Naive thymus-derived CD4-positive, alpha-beta T cell (primary cell): Measurements from ENCODE around the gene FAM174C. TPM values are rescaled to one million over a fixed set of nuclear protein-coding genes. Genes with fewer than 3 reads are reported as not detected.

ENCODE experiments used
- ATAC-seq: fragments of 150-1000 bp; cut with Tn5 transposase; 2 replicates; pipeline ENCODE4 v1.10.0; 2021; ENCODE audit warnings: mild to moderate bottlenecking, moderate library complexity
- CTCF ChIA-PET: fragments of 350-600 bp; sonication (Branson Sonifier 250); formaldehyde crosslinking; loops from one replicate; lab custom pipeline; 2021; ENCODE audit warnings: antibody characterized with exemption; lab: Charles Lee
- POLR2A ChIA-PET: fragments of 350-600 bp; sonication (Branson Sonifier 250); formaldehyde crosslinking; loops from one replicate; lab custom pipeline; 2021; ENCODE audit warnings: antibody characterized with exemption, inconsistent platforms; lab: Charles Lee
- DNase-seq, 9 donors: peaks; one replicate each; pipeline versions ENCODE4 v3.0.0 to v3.0.0-alpha.2; 2020 to 2022; ENCODE audit warnings: mixed read lengths in 1 of 9
- H3K27ac ChIP-seq: one replicate; pipeline ENCODE4 v1.7.0; 2013; ENCODE audit warnings: mild to moderate bottlenecking, low read depth, low read length, moderate library complexity
- H3K27me3 ChIP-seq, 2 donors: one replicate each; pipeline ENCODE4 v1.7.0; 2013; ENCODE audit warnings: low read length in 2 of 2, mild to moderate bottlenecking in 2 of 2, moderate library complexity in 2 of 2; ENCODE audit not compliant: control insufficient read depth in 2 of 2, insufficient read depth in 2 of 2
- H3K36me3 ChIP-seq, 3 experiments: 1 replicate in 2 of 3; 2 replicates in 1 of 3; pipeline ENCODE4 v1.7.0; 2013; ENCODE audit warnings: low read length in 3 of 3, mild to moderate bottlenecking in 3 of 3, moderate library complexity in 1 of 3; ENCODE audit not compliant: insufficient read depth in 3 of 3, control insufficient read depth in 2 of 3
- H3K4me1 ChIP-seq, 2 donors: one replicate each; pipeline ENCODE4 v1.7.0; 2013; ENCODE audit warnings: low read length in 2 of 2, mild to moderate bottlenecking in 2 of 2, moderate library complexity in 1 of 2; ENCODE audit not compliant: control insufficient read depth in 2 of 2, insufficient read depth in 2 of 2
- H3K4me3 ChIP-seq: 2 replicates; pipeline ENCODE4 v1.7.0; 2013; ENCODE audit warnings: mild to moderate bottlenecking, low read length
- H3K9me3 ChIP-seq, 3 experiments: 1 replicate in 2 of 3; 2 replicates in 1 of 3; pipeline ENCODE4 v1.7.0; 2013; ENCODE audit warnings: low read length in 3 of 3; ENCODE audit not compliant: control insufficient read depth in 2 of 3
- H3K27ac Mint-ChIP-seq, 9 donors: one replicate each; pipeline ENCODE4 v1.8.0; 2020 to 2022; ENCODE audit warnings: mixed read lengths in 9 of 9, mild to moderate bottlenecking in 8 of 9, moderate library complexity in 5 of 9, inconsistent platforms in 2 of 9
- H3K27me3 Mint-ChIP-seq, 5 donors: one replicate each; pipeline ENCODE4 v1.8.0; 2021 to 2022; ENCODE audit warnings: mixed read lengths in 5 of 5, mild to moderate bottlenecking in 1 of 5
- H3K36me3 Mint-ChIP-seq, 5 donors: one replicate each; pipeline ENCODE4 v1.8.0; 2020 to 2022; ENCODE audit warnings: mixed read lengths in 5 of 5, mild to moderate bottlenecking in 3 of 5, inconsistent platforms in 1 of 5
- H3K4me1 Mint-ChIP-seq, 7 donors: one replicate each; pipeline ENCODE4 v1.8.0; 2020 to 2022; ENCODE audit warnings: mixed read lengths in 7 of 7, mild to moderate bottlenecking in 3 of 7, inconsistent platforms in 1 of 7
- H3K4me3 Mint-ChIP-seq, 10 donors: one replicate each; pipeline ENCODE4 v1.8.0; 2020 to 2022; ENCODE audit warnings: mild to moderate bottlenecking in 10 of 10, mixed read lengths in 10 of 10, moderate library complexity in 6 of 10, inconsistent platforms in 2 of 10
- H3K9me3 Mint-ChIP-seq, 11 donors: one replicate each; pipeline ENCODE4 v1.8.0; 2020 to 2022; ENCODE audit warnings: mixed read lengths in 11 of 11, mild to moderate bottlenecking in 4 of 11, inconsistent platforms in 1 of 11, moderate library complexity in 1 of 11
- intact Hi-C, 2 donors: fragments of 100-400 bp; cut with micrococcal nuclease; formaldehyde crosslinking; loops; one replicate each; pipeline ENCODE4 v1.15.1; 2023
- polyA plus RNA-seq, 2 donors: library from polyadenylated mRNA; unstranded; fragments of 300-500 nt; fragmentation: Illumina TruSeq; gene quantifications; one replicate each; pipeline ENCODE4 v1.2.3, GENCODE V29; 2021
- total RNA-seq, 6 experiments: library from RNA in 5 of 6; stranded (reverse) in 5 of 6; gene quantifications; 1 replicate in 5 of 6; 2 replicates in 1 of 6; pipeline ENCODE4 v1.2.3 and lab custom pipeline; 2021 to 2026

FAM174C gene
- total and polyA plus RNA-seq, 7 experiments from 2014 or later, result 31.7 to 78.8 (median 50.0) TPM

- H3K27ac ChIP-seq, result no peak overlapping the region
- H3K27ac Mint-ChIP-seq, result no peak overlapping the region
- DNase-seq (no peak), ATAC-seq (no peak)
- H3K36me3 ChIP-seq, result no peaks in the 10 kb centered on the region
- CTCF ChIA-PET, result no interaction called here
- no peaks in the 10 kb centered on the region for H3K27me3 Mint-ChIP-seq
- H3K4me1 ChIP-seq, result no peaks in the 10 kb centered on the region
- no peaks in the 10 kb centered on the region for H3K9me3 ChIP-seq
- H3K4me1 Mint-ChIP-seq, result peaks cover 0 to 2% (median 0%) of the 10 kb centered on the region in 7 donors
- H3K36me3 Mint-ChIP-seq, result no peaks in the 10 kb centered on the region
- POLR2A ChIA-PET, result no interaction called here
- H3K4me3 Mint-ChIP-seq, result no peak overlapping the region
- no peaks in the 10 kb centered on the region for H3K9me3 Mint-ChIP-seq
- no peaks in the 10 kb centered on the region for H3K27me3 ChIP-seq
- intact Hi-C loops, result no loop called here
- no peak overlapping the region for H3K4me3 ChIP-seq
Observed at GRCh38 chr19:1308718-1309117, 33.4 kb downstream of the FAM174C start.

DNA sequence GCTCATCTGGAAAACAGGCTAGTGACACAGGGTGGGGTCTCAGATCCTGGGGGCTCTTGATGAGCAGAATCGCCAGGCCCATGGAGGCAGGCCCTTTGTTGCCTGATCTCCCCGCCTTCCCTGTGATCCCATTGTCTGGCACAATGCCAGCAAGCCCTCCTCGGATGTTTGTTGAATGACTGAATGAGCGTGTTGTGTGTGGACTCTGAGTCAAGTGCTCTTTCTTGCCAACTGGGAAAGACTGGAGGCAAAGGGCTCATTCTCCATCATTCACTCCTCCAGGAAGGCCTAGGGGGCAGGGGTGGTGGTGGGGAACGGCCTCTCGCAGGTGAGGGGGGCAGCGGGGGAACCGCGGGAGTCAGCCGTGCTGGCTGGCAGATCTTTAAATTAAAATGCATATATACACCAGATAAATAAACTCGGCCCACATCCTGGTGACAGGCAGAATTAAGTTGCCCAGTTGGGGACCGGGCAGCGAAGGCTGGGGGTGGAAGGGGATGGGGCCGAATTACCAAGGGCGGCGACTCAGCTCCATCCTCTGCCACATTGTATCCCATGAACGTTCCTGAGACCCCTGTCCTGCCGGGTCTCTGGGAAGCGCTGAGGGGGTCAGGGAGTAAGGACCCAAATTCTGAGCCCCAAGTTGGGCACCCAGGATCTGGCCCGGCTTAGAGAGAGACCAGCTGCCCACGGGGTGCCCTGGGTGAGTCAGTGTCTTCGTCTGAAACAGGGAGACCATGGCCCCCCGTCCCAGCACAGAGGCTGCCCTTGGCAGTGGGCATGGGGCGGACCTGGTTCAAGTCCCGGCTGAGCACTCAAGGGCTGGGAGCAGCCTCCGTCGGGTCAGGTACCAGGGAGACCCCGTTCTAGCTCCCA, 34.9 kb downstream of the FAM174C start:
- H3K27ac Mint-ChIP-seq, result no peak overlapping the region
- ATAC-seq (no peak), DNase-seq (no peak)
- ChIA-PET POLR2A (no interaction called here), CTCF (no interaction called here)
- Histone ChIP-seq H3K4me1 (no peaks in the 10 kb centered on the region), H3K27me3 (peaks cover 0 to 3% of the 10 kb centered on the region in 2 donors), H3K27ac (no peak overlapping the region), H3K9me3 (no peaks in the 10 kb centered on the region), H3K4me3 (no peak overlapping the region), H3K36me3 (no peaks in the 10 kb centered on the region)
- H3K9me3 Mint-ChIP-seq, result no peaks in the 10 kb centered on the region
- intact Hi-C loops, result no loop called here
- H3K4me1 Mint-ChIP-seq, result peaks cover 0 to 2% (median 0%) of the 10 kb centered on the region in 7 donors
- H3K27me3 Mint-ChIP-seq, result peaks cover 0 to 3% (median 0%) of the 10 kb centered on the region in 5 donors
- H3K36me3 Mint-ChIP-seq, result no peaks in the 10 kb centered on the region
- H3K4me3 Mint-ChIP-seq, result no peak overlapping the region

GRCh38 chr19:1310853-1311180, 35.5 kb downstream of the FAM174C start:
- H3K36me3 Mint-ChIP-seq, result no peaks in the 10 kb centered on the region
- DNase-seq (no peak), ATAC-seq (no peak)
- peaks cover 0 to 5% (median 0%) of the 10 kb centered on the region in 5 donors for H3K27me3 Mint-ChIP-seq
- POLR2A ChIA-PET, result no interaction called here
- no peak overlapping the region for H3K4me3 Mint-ChIP-seq
- H3K9me3 ChIP-seq, result no peaks in the 10 kb centered on the region
- peaks cover 0 to 3% of the 10 kb centered on the region in 2 donors for H3K4me1 ChIP-seq
- intact Hi-C loops, result no loop called here
- H3K4me3 ChIP-seq, result no peak overlapping the region
- peaks cover 0 to 5% of the 10 kb centered on the region in 2 donors for H3K27me3 ChIP-seq
- H3K36me3 ChIP-seq, result no peaks in the 10 kb centered on the region
- H3K27ac ChIP-seq, result no peak overlapping the region
- CTCF ChIA-PET, result no interaction called here
- no peaks in the 10 kb centered on the region for H3K9me3 Mint-ChIP-seq
- peaks cover 0 to 3% (median 0%) of the 10 kb centered on the region in 7 donors for H3K4me1 Mint-ChIP-seq
- no peak overlapping the region for H3K27ac Mint-ChIP-seq

DNA sequence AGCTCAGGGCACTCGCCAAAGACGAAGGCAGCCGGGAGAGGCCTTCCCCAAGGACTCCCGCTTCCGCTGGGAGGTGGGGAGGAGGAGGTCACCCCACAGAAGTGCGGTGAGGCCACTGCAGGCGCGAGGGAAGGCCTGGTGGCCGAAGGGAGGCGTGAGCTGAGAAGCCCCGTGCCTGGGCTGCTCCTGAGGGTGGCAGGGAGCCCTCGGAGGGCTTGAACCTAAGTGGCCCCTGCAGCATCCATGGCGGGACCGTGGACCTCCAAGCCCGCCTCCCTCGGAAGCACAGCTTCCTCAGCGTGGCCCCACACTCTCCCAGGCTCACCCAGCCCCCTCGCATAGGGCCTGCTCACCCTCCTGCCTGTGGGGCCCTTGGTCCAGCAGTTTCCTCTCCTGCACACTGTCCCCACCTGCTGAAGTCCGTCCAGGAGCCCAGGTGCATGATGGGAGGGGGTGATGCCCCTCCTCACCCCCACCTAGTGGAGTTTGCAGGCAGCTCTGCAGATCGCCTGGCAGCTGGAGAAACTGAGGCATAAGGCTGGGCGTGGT, 36.3 kb downstream of the FAM174C start:
- no peak overlapping the region for H3K4me3 Mint-ChIP-seq
- no peaks in the 10 kb centered on the region for H3K9me3 Mint-ChIP-seq
- ChIA-PET POLR2A (no interaction called here), CTCF (no interaction called here)
- peaks cover 0 to 3% (median 0%) of the 10 kb centered on the region in 7 donors for H3K4me1 Mint-ChIP-seq
- ATAC-seq (no peak), DNase-seq (no peak)
- intact Hi-C loops, result no loop called here
- Histone ChIP-seq H3K27me3 (peaks cover 0 to 10% of the 10 kb centered on the region in 2 donors), H3K27ac (no peak overlapping the region), H3K4me1 (peaks cover 0 to 3% of the 10 kb centered on the region in 2 donors), H3K9me3 (no peaks in the 10 kb centered on the region), H3K36me3 (no peaks in the 10 kb centered on the region), H3K4me3 (no peak overlapping the region)
- no peaks in the 10 kb centered on the region for H3K36me3 Mint-ChIP-seq
- H3K27ac Mint-ChIP-seq, result no peak overlapping the region
- H3K27me3 Mint-ChIP-seq, result peaks cover 0 to 10% (median under 1%) of the 10 kb centered on the region in 5 donors

DNA sequence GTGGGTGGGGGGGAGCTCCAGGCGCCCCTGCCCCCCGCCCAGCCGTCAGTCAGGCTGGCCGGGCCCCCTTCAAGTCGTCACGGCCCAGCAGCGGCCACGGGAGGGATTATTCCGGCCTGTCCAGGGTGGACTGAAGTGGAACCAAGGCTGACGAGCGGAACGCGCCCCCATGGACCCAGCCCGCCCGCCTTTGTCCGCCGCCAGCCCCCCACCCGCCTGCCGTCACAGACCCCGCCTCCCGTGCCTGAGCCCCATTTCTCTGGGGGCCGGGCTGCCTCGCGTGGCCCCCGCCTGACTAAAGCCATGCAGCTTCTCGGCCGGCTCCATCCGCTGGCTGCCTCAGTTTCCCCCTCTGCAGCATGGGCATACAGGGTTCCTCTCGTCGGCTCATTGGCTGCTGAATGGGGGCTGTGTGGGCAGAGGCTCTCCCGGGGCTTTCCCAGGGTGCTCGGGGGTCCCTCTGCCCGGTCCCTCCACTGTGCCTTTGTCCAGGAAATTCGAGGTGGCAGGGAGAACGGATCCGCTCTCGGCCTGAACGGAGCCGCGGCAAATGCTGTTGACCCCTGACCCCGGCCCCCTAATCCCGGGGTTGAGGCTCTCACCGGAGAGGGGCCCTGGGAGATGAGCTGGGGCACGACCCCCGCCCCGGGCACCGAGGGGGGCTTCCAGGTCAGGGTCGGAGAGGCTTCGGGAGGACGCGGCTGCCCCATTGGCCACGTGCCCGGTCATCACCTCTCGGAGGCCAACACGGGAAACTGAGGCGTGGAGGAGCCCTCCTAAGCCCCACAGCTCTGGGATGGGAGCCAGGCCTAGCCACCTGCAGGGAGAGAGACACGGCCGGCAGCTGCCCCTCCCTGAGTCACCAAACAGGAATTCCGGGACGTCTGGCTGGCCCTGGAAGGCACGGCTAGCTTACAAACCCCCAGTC, 37.7 kb downstream of the FAM174C start:
- Histone ChIP-seq H3K27ac (no peak overlapping the region), H3K27me3 (peaks cover 0 to 10% of the 10 kb centered on the region in 2 donors), H3K4me3 (no peak overlapping the region), H3K4me1 (peaks cover 0 to 3% of the 10 kb centered on the region in 2 donors), H3K9me3 (no peaks in the 10 kb centered on the region), H3K36me3 (no peaks in the 10 kb centered on the region)
- POLR2A ChIA-PET, result no interaction called here
- H3K36me3 Mint-ChIP-seq, result no peaks in the 10 kb centered on the region
- no peak overlapping the region for H3K27ac Mint-ChIP-seq
- CTCF ChIA-PET, result interaction anchor here (0.5 kb wide), 1 partner anchor 999 kb away, joined by 3 read pairs; no protein-coding TSS in a partner anchor
- H3K4me1 Mint-ChIP-seq, result peaks cover 0 to 5% (median 0%) of the 10 kb centered on the region in 7 donors
- H3K4me3 Mint-ChIP-seq, result no peak overlapping the region
- intact Hi-C loops, result no loop called here
- DNase-seq (no peak), ATAC-seq (no peak)
- peaks cover 9 to 18% (median 12%) of the 10 kb centered on the region in 5 donors for H3K27me3 Mint-ChIP-seq
- no peaks in the 10 kb centered on the region for H3K9me3 Mint-ChIP-seq

GRCh38 chr19:1313695-1314613, 38.6 kb downstream of the FAM174C start:
- Mint-ChIP-seq H3K4me1 (peaks cover 0 to 5% (median 0%) of the 10 kb centered on the region in 7 donors), H3K27me3 (peaks cover 9 to 22% (median 13%) of the 10 kb centered on the region in 5 donors), H3K36me3 (no peaks in the 10 kb centered on the region), H3K4me3 (no peak overlapping the region), H3K27ac (no peak overlapping the region), H3K9me3 (no peaks in the 10 kb centered on the region)
- Histone ChIP-seq H3K4me1 (peaks cover 0 to 3% of the 10 kb centered on the region in 2 donors), H3K27ac (no peak overlapping the region), H3K4me3 (no peak overlapping the region), H3K9me3 (no peaks in the 10 kb centered on the region), H3K36me3 (no peaks in the 10 kb centered on the region), H3K27me3 (peaks cover 0 to 10% of the 10 kb centered on the region in 2 donors)
- CTCF ChIA-PET, result no interaction called here
- ATAC-seq (no peak), DNase-seq (no peak)
- POLR2A ChIA-PET, result no interaction called here
- intact Hi-C loops, result no loop called here
